ENCODE results near the gene VAV2.

DNA sequence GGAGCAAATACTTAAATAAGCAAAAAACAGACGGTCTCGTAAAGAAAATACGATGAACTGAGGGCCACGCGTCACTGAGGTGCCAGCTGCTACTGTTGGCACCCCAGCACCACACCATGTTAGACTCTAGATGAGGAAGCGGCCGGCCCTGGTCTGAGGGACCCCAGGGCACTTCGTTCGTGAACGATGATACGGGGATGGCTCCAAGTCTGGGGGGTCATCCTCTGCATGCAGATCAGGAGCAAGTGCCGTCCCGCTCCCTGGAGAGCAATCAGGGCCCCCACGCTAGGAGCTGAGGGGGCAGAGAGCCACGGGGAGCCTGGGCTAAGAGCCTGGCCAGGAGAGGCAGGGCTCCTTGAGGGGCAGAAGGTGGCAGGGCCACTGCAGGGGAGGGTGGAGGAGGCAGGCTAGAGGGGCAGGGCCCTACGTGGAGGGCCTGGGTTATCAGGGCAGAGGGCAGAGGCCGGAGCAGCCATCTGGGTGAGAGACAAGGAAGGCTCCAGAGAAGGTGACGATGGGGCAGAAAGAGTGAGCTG is 278.1 kb downstream of the VAV2 start:
- TF ChIP-seq, protein P1, sequence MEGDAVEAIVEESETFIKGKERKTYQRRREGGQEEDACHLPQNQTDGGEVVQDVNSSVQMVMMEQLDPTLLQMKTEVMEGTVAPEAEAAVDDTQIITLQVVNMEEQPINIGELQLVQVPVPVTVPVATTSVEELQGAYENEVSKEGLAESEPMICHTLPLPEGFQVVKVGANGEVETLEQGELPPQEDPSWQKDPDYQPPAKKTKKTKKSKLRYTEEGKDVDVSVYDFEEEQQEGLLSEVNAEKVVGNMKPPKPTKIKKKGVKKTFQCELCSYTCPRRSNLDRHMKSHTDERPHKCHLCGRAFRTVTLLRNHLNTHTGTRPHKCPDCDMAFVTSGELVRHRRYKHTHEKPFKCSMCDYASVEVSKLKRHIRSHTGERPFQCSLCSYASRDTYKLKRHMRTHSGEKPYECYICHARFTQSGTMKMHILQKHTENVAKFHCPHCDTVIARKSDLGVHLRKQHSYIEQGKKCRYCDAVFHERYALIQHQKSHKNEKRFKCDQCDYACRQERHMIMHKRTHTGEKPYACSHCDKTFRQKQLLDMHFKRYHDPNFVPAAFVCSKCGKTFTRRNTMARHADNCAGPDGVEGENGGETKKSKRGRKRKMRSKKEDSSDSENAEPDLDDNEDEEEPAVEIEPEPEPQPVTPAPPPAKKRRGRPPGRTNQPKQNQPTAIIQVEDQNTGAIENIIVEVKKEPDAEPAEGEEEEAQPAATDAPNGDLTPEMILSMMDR (IDR thresholded peaks at IDR 0.05) = no peak
- no peak for TF ChIP-seq POLR2A (IDR thresholded peaks at IDR 0.05)
- no peak for TF ChIP-seq POLR2AphosphoS5 (IDR thresholded peaks at IDR 0.05)
- no peak for TF ChIP-seq EP300 (IDR thresholded peaks at IDR 0.05)

All from sigmoid colon (tissue), 4 donors.